Testis (tissue), 3 donors: ENCODE data around the gene SIRT7. TPM values are rescaled to one million over a fixed set of nuclear protein-coding genes. Genes with fewer than 3 reads are reported as not detected.

ENCODE experiments used
- DNase-seq: peaks from one replicate; pipeline ENCODE4 v3.0.0-alpha.2; 2019
- H3K27ac ChIP-seq, 2 donors: fragments of 200-600 bp; sonication (generic); one replicate each; pipeline ENCODE4 v1.5.1; 2019
- H3K27me3 ChIP-seq: fragments of 200-600 bp; sonication (generic); one replicate; pipeline ENCODE4 v1.5.1; 2019
- H3K36me3 ChIP-seq: fragments of 200-600 bp; sonication (generic); one replicate; pipeline ENCODE4 v1.5.1; 2017; ENCODE audit warnings: low read depth; ENCODE audit errors: missing control alignments
- H3K4me1 ChIP-seq: fragments of 200-600 bp; sonication (generic); one replicate; pipeline ENCODE4 v1.5.1; 2019
- H3K4me3 ChIP-seq, 2 donors: fragments of 200-600 bp; sonication (generic); one replicate each; pipeline ENCODE4 v1.5.1; 2017 to 2019
- H3K9me3 ChIP-seq: fragments of 200-600 bp; sonication (generic); one replicate; pipeline ENCODE4 v1.5.1; 2017
- POLR2A ChIP-seq: fragments of 450-650 bp; IDR thresholded peaks from one replicate; pipeline ENCODE4 v1.6.1; 2017; ENCODE audit warnings: antibody characterized with exemption, mild to moderate bottlenecking, moderate library complexity
- WGBS, 2 donors: methylation state at CpG; one replicate each; pipeline ENCODE4 v1.1.5; 2018; 5-methylcytosine and 5-hydroxymethylcytosine counted together
- intact Hi-C: fragments of 100-400 bp; cut with DNase I; formaldehyde crosslinking; loops from one replicate; pipeline ENCODE4 v1.15.1; 2023; ENCODE audit warnings: low total_unique reads
- polyA plus RNA-seq: library from polyadenylated mRNA; stranded (reverse); fragments of 350-450 nt; fragmentation: Illumina TruSeq; extraction: RNeasy Lipid Tissue Mini Kit (QIAGEN cat#74804); gene quantifications from one replicate; pipeline ENCODE4 v1.2.3, GENCODE V29; 2014; ENCODE audit warnings: low read depth, low replicate concordance; ENCODE audit not compliant: insufficient read depth
- total RNA-seq, 2 donors: library from RNA; depleted of rRNA; stranded (reverse); fragments of >200 nt; gene quantifications; one replicate each; pipeline ENCODE4 v1.2.3, GENCODE V29; 2016
- TF ChIP-seq, protein P1 (sequence below), 3 experiments: fragments of 450-650 bp in 2 of 3; fragments of 200-600 bp in 1 of 3; sonication (generic) in 1 of 3; IDR thresholded peaks; one replicate each; pipeline ENCODE4 v1.5.1; 2016 to 2019; ENCODE audit warnings: antibody characterized with exemption in 3 of 3, mild to moderate bottlenecking in 2 of 3, moderate library complexity in 1 of 3

The SIRT7 gene
- total and polyA plus RNA-seq, 3 donors from 2014 or later, result 34.1 to 59.3 (median 48.4) TPM

DNA sequence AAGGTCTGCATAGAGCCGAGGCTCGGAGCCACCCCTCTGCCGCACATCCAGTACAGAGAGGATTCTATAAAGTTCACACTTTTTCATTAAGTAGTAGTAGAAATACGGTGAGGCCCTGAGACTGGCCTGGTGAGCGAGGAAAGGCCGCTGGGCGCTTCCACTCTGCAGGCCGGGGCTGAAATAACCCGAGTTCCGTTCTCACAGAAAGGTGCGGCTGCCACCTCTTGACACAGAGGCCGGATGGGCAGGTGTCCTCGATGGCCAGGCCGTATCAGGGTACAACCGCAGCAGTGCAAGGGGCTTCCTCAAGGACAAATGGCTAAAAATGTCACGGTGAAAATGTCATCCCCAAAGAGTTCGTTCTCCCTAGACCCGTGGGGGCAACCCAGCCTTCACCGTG, 6.0 kb downstream of the SIRT7 start:
- Histone ChIP-seq H3K27ac (peak overlapping the region; percentile 11 to 50), H3K4me1 (peaks cover 16% of the 10 kb centered on the region), H3K27me3 (no peaks in the 10 kb centered on the region), H3K36me3 (no peaks in the 10 kb centered on the region), H3K4me3 (peak overlapping the region; percentile 18 to 45), H3K9me3 (no peaks in the 10 kb centered on the region)
- intact Hi-C loops, result no loop called here
- DNase-seq, result no peak
- TF ChIP-seq, protein P1, sequence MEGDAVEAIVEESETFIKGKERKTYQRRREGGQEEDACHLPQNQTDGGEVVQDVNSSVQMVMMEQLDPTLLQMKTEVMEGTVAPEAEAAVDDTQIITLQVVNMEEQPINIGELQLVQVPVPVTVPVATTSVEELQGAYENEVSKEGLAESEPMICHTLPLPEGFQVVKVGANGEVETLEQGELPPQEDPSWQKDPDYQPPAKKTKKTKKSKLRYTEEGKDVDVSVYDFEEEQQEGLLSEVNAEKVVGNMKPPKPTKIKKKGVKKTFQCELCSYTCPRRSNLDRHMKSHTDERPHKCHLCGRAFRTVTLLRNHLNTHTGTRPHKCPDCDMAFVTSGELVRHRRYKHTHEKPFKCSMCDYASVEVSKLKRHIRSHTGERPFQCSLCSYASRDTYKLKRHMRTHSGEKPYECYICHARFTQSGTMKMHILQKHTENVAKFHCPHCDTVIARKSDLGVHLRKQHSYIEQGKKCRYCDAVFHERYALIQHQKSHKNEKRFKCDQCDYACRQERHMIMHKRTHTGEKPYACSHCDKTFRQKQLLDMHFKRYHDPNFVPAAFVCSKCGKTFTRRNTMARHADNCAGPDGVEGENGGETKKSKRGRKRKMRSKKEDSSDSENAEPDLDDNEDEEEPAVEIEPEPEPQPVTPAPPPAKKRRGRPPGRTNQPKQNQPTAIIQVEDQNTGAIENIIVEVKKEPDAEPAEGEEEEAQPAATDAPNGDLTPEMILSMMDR (IDR thresholded peaks at IDR 0.05), result no peak
- no peak for TF ChIP-seq POLR2A
- WGBS, 2 donors, result 61 to 76% methylated on average over 19 of the region's 19 CpGs

DNA sequence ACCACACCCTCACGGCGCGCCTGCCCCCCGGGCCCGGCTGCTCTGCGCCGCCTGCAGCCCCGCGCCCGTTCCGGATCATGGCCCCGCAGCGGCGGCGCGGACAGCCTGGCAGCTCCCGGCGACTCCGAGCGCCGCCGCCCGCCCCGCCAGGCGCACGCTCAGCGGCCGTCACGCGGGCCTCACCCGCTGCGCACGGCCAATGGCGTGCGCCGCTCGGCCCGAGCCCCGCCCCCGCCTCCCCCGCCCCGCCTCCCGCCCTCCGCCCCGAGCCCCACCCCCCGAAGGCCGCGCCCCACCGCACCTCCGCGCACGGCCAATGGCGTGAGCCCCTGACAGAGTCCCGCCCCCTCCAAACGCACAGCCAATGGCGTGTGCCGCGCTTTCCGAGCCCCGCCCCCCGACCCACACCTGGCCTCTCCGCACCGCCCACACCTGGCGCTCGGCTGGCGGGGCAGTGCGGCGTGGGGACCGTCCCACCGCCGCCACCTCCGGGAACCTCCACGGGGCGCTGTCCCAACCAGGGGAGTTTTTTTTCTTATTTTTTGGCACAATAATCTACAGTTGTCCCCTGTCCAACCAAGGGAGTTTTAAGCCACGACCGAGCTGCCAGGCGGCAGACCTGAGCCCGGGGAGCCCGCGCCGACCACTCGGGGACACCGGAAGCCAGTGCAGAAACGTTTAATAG, 6.6 kb downstream of the SIRT7 start, which contains the start of gene PCYT2:
Gene PCYT2, minus strand, starts transcription at position 123 of the 685 bp plus-strand sequence. Its CDS starts 44 bp downstream, at position 79.
- Histone ChIP-seq H3K4me1 (peaks cover 11% of the 10 kb centered on the region), H3K4me3 (peak within 1 kb of the TSS; percentile 68 to 76), H3K36me3 (no peaks in the 10 kb centered on the region), H3K27me3 (no peaks in the 10 kb centered on the region), H3K9me3 (no peaks in the 10 kb centered on the region), H3K27ac (peak within 1 kb of the TSS; percentile 11 to 50)
- WGBS, 2 donors, result 5 to 10% methylated on average over 16 to 50 of the region's 84 CpGs
- peak; percentile 94 for DNase-seq
- no peak for TF ChIP-seq POLR2A
- TF ChIP-seq, protein P1 (IDR thresholded peaks at IDR 0.05), result no peak
- intact Hi-C loops, result no loop called here

DNA sequence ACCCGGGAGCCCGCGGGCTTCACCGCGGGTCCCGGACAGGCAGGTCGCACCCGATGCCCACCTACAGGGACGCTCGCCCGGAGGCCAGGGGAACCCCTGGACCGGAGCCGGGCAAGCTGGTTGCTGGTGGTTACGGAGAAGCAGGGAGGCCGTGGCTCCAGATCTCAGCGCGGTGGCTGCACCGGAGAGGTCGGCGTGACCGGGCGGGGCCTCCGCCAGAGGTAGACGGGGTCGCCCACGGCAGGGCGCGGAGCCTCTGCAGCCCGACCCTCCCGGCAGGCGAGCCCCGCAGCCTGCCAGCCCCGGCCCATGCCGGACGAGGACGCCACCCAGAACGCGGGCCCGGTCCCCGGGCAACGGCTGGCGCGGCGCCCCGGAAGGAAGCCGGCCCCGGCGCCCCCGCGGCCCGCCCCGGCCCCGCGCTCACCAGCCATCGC, 7.1 kb downstream of the SIRT7 start:
- no peak for DNase-seq
- Histone ChIP-seq H3K36me3 (no peaks in the 10 kb centered on the region), H3K4me1 (peaks cover 11% of the 10 kb centered on the region), H3K27me3 (no peaks in the 10 kb centered on the region), H3K27ac (peak overlapping the region in 1 of 2 donors; percentile 24), H3K9me3 (no peaks in the 10 kb centered on the region), H3K4me3 (peak overlapping the region; percentile 68 to 76)
- WGBS, 2 donors, result 0 to 1% methylated on average over 1 to 36 of the region's 55 CpGs
- intact Hi-C loops, result no loop called here
- no peak for TF ChIP-seq POLR2A
- TF ChIP-seq, protein P1 (IDR thresholded peaks at IDR 0.05), result no peak

DNA sequence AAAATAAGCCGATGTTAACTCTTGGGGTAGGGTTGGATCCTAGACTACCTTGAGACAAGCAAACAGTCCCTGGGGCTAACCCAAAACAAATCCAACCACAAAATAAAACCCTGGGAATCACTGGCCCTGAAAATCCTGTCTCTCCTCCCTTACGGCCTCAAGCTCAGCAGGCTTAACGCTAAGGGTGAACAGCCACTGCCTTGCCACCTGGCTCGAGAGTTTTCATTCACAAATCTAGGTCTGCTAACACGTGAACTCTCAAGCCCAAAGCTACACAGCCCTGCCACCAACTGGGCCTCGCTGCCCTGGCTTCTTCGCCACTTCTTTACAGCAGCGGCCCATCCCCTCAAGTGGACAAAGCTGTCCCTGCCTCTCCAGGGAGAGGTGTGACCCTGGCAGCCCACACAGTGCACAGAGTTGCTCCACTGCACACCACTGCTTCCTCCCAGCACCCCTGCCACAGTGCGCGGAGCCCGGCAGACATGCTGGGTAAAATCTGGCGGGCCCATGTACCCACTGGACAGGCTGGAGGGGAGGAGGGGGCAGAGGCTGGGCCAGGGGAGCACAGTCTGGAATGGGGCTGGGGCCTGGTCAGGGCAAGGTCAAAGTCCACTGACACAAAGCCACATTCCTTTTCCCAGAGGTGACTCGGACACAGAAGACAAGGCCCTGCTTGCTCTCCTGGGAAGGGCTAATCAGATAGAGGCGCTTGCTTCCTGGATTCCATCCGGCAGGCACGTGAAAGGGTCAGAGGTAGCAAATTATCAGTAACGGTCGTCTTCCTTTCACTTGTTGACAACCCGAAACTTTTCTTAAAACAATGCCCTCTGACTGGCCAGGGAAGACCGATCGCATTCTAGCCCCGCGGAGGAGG, 7.8 kb downstream of the SIRT7 start:
- H3K4me3 ChIP-seq, result peak overlapping the region; percentile 68 to 76
- 38 to 42% methylated on average over 18 to 23 of the region's 23 CpGs for WGBS, 2 donors
- intact Hi-C loops, result no loop called here
- H3K27me3 ChIP-seq, result no peaks in the 10 kb centered on the region
- TF ChIP-seq, protein P1 (IDR thresholded peaks at IDR 0.05), result no peak
- TF ChIP-seq POLR2A, result no peak
- peaks cover 11% of the 10 kb centered on the region for H3K4me1 ChIP-seq
- no peaks in the 10 kb centered on the region for H3K9me3 ChIP-seq
- no peaks in the 10 kb centered on the region for H3K36me3 ChIP-seq
- no peak overlapping the region for H3K27ac ChIP-seq
- DNase-seq, result no peak
